ENCODE data around the gene MGAT2. TPM values are rescaled to one million over a fixed set of nuclear protein-coding genes. Genes with fewer than 3 reads are reported as not detected.
"Not testable (repeated sequence)": the region's sequence is repeated elsewhere in the genome, so short reads cannot be mapped to it uniquely, and the experiment has no call there.

MGAT2 gene
- 10 to 100 TPM; 32.0 to 50.0 (median 37.8) TPM for polyA plus RNA-seq

GRCh38 chr14:49620182-49621113, at the start of gene MGAT2, which contains the start of gene RPL36AL:
MGAT2 (plus strand) TSS chr14:49620799; CDS start chr14:49621269, 470 bp downstream.
RPL36AL (minus strand) TSS chr14:49620626; CDS start chr14:49619104, 1,522 bp downstream.
- H3K4me1 Mint-ChIP-seq = peaks cover 60 to 74% of the 10 kb centered on the region in 2 donors
- H3K27me3 Mint-ChIP-seq (ENCODE audit: low read depth in 3 of 3) = peaks cover 8 to 13% (median 11%) of the 10 kb centered on the region in 3 donors
- no peaks in the 10 kb centered on the region for H3K9me3 Mint-ChIP-seq
- peak within 1 kb of the TSS; percentile 97 to 99 (median 98) for H3K4me3 Mint-ChIP-seq
- peak; percentile 98 for DNase-seq
- H3K27ac Mint-ChIP-seq = peak within 1 kb of the TSS; percentile 96 to 100 (median 99)
- peaks cover 3 to 9% (median 9%) of the 10 kb centered on the region in 3 donors for H3K36me3 Mint-ChIP-seq

GRCh38 chr14:49574038-49574437, 46.6 kb upstream of the MGAT2 start:
- peaks cover 7 to 35% (median 23%) of the 10 kb centered on the region in 3 donors for H3K36me3 Mint-ChIP-seq
- H3K9me3 Mint-ChIP-seq = no peaks in the 10 kb centered on the region
- H3K4me3 Mint-ChIP-seq = no peak overlapping the region
- no peak overlapping the region for H3K27ac Mint-ChIP-seq
- no peak for DNase-seq
- H3K27me3 Mint-ChIP-seq (ENCODE audit: low read depth in 3 of 3) = no peaks in the 10 kb centered on the region
- peaks cover 6 to 11% of the 10 kb centered on the region in 2 donors for H3K4me1 Mint-ChIP-seq

DNA sequence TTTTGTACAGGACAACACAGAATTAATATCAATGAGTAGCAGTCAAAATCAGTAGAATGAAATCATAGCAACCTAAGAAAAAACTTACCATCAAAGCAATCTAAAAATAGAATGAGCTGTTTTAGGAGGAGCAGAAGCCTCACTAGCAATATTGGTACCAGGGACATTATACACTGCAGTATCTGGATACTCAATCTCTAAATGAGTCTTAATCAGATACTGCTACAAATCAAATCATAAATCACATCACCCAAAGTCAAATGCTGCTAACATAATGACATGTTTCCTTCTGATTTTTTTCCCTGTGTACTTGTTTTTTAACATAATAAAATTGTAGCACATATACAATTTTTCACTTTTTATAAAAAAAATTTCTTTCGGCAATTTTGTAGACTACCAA, 42.5 kb upstream of the MGAT2 start:
- Mint-ChIP-seq H3K4me1 (peaks cover 30 to 48% of the 10 kb centered on the region in 2 donors), H3K9me3 (no peaks in the 10 kb centered on the region), H3K27me3 (ENCODE audit: low read depth in 3 of 3) (peaks cover 0 to 4% (median 3%) of the 10 kb centered on the region in 3 donors), H3K36me3 (peaks cover 5 to 31% (median 17%) of the 10 kb centered on the region in 3 donors), H3K4me3 (no peak overlapping the region), H3K27ac (peak overlapping the region in 3 of 6 donors; percentile 1 to 61 (median 47))
- no peak for DNase-seq

GRCh38 chr14:49579841-49580240, 40.8 kb upstream of the MGAT2 start:
- DNase-seq = no peak
- no peaks in the 10 kb centered on the region for H3K9me3 Mint-ChIP-seq
- no peak overlapping the region for H3K4me3 Mint-ChIP-seq
- peaks cover 5 to 29% (median 10%) of the 10 kb centered on the region in 3 donors for H3K36me3 Mint-ChIP-seq
- H3K27ac Mint-ChIP-seq = peak overlapping the region in 3 of 6 donors; percentile 13 to 63 (median 59)
- peaks cover 44 to 65% of the 10 kb centered on the region in 2 donors for H3K4me1 Mint-ChIP-seq
- H3K27me3 Mint-ChIP-seq (ENCODE audit: low read depth in 3 of 3) = peaks cover 0 to 4% (median 3%) of the 10 kb centered on the region in 3 donors

DNA sequence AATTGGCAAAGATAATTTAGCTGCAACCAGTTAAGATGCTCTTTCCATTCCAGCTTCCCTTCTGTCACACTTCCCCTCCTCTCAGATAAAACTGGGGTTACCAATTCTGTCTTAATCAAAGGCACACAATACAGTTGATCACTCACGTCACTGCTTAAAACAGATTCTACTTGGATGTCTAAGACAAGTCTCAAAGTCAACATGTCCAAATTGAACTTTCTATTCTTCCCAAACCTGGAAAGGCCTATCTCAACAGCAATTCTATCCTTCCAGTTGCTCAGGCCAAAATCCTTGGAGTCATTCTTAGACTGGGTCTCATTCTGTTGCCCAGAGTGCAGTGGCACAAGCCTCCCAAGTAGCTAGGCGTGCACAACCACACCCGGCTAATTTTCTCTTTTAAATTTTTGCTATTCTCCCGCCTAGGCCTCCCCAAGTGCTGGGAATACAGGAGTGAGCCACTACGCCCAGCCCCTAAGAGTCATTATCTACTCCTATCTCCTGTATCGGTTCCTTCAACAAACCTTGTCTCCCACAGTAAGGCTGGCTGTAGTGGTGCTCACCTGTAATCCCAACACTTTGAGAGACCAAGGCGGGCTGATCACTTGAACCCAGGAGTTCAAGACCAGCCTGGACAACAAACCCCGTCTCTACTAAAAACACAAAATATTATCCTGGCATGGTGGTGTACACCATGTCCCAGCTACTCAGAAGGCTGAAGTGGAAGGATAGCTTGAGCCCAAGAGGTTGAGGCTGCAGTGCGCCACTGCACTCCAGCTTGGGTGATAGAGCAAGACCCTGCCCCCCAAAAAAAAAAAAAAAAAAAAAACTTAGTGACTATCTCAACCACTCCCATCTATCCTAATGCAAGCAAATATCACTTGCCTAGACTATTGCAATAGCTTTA, 39.1 kb upstream of the MGAT2 start:
- peak overlapping the region in 1 of 5 donors; percentile 57 for H3K4me3 Mint-ChIP-seq
- H3K27me3 Mint-ChIP-seq (ENCODE audit: low read depth in 3 of 3) = peaks cover 8 to 18% (median 15%) of the 10 kb centered on the region in 3 donors
- H3K27ac Mint-ChIP-seq = peak overlapping the region; percentile 8 to 85 (median 82)
- H3K4me1 Mint-ChIP-seq = peaks cover 60 to 82% of the 10 kb centered on the region in 2 donors
- peaks cover 5 to 32% (median 14%) of the 10 kb centered on the region in 3 donors for H3K36me3 Mint-ChIP-seq
- no peak for DNase-seq
- peaks cover 0 to 3% (median 0%) of the 10 kb centered on the region in 6 donors for H3K9me3 Mint-ChIP-seq

GRCh38 chr14:49582113-49582977, 38.3 kb upstream of the MGAT2 start:
- no peak for DNase-seq
- Mint-ChIP-seq H3K27ac (peak overlapping the region; percentile 8 to 83 (median 76)), H3K9me3 (peaks cover 0 to 3% (median 0%) of the 10 kb centered on the region in 6 donors), H3K36me3 (peaks cover 5 to 27% (median 14%) of the 10 kb centered on the region in 3 donors), H3K4me3 (peak overlapping the region in 1 of 5 donors; percentile 57), H3K27me3 (ENCODE audit: low read depth in 3 of 3) (peaks cover 13 to 26% (median 21%) of the 10 kb centered on the region in 3 donors), H3K4me1 (peaks cover 68 to 90% of the 10 kb centered on the region in 2 donors)

DNA sequence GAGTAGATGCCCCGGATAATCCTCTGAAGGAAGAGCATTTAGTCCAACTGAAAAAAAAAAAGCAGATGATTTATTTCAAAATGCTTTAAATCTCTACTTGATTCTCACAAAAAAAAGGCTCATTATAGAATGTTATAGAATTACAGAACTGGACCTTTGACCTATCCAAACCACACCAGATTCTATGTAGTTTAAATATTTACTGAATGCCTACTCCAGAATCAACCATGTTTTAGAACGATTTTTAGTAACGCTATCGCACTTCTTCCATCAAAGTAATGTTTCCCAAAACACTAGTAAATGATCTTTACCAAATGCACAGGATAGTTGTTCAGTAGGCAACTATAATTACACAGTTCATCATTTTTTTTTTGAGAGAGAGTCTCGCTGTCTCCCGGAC, 37.0 kb upstream of the MGAT2 start:
- H3K4me3 Mint-ChIP-seq = peak overlapping the region; percentile 52 to 99 (median 93)
- H3K36me3 Mint-ChIP-seq = peaks cover 0 to 21% (median 14%) of the 10 kb centered on the region in 3 donors
- DNase-seq = no peak
- H3K27me3 Mint-ChIP-seq (ENCODE audit: low read depth in 3 of 3) = peaks cover 13 to 26% (median 21%) of the 10 kb centered on the region in 3 donors
- H3K4me1 Mint-ChIP-seq = peaks cover 67 to 88% of the 10 kb centered on the region in 2 donors
- H3K9me3 Mint-ChIP-seq = peaks cover 0 to 3% (median 0%) of the 10 kb centered on the region in 6 donors
- H3K27ac Mint-ChIP-seq = peak overlapping the region; percentile 65 to 99 (median 84)

GRCh38 chr14:49584058-49584457, 36.5 kb upstream of the MGAT2 start:
- peak overlapping the region; percentile 90 to 99 (median 93) for H3K4me3 Mint-ChIP-seq
- H3K9me3 Mint-ChIP-seq = peaks cover 0 to 3% (median 0%) of the 10 kb centered on the region in 6 donors
- peaks cover 0 to 21% (median 14%) of the 10 kb centered on the region in 3 donors for H3K36me3 Mint-ChIP-seq
- peaks cover 67 to 84% of the 10 kb centered on the region in 2 donors for H3K4me1 Mint-ChIP-seq
- H3K27me3 Mint-ChIP-seq (ENCODE audit: low read depth in 3 of 3) = peaks cover 13 to 26% (median 21%) of the 10 kb centered on the region in 3 donors
- peak overlapping the region; percentile 74 to 99 (median 93) for H3K27ac Mint-ChIP-seq
- no peak for DNase-seq

GRCh38 chr14:49584981-49585640, 35.5 kb upstream of the MGAT2 start:
- peaks cover 13 to 26% (median 23%) of the 10 kb centered on the region in 3 donors for H3K27me3 Mint-ChIP-seq (ENCODE audit: low read depth in 3 of 3)
- H3K4me1 Mint-ChIP-seq = peaks cover 64 to 73% of the 10 kb centered on the region in 2 donors
- H3K27ac Mint-ChIP-seq = peak overlapping the region; percentile 93 to 99 (median 94)
- DNase-seq, H3K9me3 Mint-ChIP-seq: not testable (repeated sequence)
- H3K36me3 Mint-ChIP-seq = peaks cover 0 to 21% (median 14%) of the 10 kb centered on the region in 3 donors
- H3K4me3 Mint-ChIP-seq = peak overlapping the region; percentile 90 to 99 (median 93)

- Mint-ChIP-seq H3K27me3 (ENCODE audit: low read depth in 3 of 3) (peaks cover 13 to 26% (median 23%) of the 10 kb centered on the region in 3 donors), H3K9me3 (peaks cover 0 to 3% (median 0%) of the 10 kb centered on the region in 6 donors), H3K4me3 (peak within 1 kb of the TSS; percentile 90 to 99 (median 93)), H3K27ac (peak within 1 kb of the TSS; percentile 93 to 99 (median 94)), H3K36me3 (peaks cover 0 to 21% (median 14%) of the 10 kb centered on the region in 3 donors), H3K4me1 (peaks cover 62 to 67% of the 10 kb centered on the region in 2 donors)
- DNase-seq = peak; percentile 99 to 100 (median 99)
Measured at GRCh38 chr14:49585803-49586672, 34.6 kb upstream of the MGAT2 start, which contains the start of gene RPS29. RPS29 (minus strand) TSS chr14:49586380; CDS start chr14:49586346, 34 bp downstream.
